Measurements from ENCODE around the gene OR56B1.

Gene OR56B1

DNA sequence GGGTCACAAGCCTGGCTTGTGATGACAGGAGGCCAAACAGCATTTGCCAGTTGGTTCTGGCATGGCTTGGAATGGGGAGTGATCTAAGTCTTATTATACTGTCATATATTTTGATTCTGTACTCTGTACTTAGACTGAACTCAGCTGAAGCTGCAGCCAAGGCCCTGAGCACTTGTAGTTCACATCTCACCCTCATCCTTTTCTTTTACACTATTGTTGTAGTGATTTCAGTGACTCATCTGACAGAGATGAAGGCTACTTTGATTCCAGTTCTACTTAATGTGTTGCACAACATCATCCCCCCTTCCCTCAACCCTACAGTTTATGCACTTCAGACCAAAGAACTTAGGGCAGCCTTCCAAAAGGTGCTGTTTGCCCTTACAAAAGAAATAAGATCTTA, 843 bp downstream of the OR56B1 start:
- no peak for DNase-seq

DNA sequence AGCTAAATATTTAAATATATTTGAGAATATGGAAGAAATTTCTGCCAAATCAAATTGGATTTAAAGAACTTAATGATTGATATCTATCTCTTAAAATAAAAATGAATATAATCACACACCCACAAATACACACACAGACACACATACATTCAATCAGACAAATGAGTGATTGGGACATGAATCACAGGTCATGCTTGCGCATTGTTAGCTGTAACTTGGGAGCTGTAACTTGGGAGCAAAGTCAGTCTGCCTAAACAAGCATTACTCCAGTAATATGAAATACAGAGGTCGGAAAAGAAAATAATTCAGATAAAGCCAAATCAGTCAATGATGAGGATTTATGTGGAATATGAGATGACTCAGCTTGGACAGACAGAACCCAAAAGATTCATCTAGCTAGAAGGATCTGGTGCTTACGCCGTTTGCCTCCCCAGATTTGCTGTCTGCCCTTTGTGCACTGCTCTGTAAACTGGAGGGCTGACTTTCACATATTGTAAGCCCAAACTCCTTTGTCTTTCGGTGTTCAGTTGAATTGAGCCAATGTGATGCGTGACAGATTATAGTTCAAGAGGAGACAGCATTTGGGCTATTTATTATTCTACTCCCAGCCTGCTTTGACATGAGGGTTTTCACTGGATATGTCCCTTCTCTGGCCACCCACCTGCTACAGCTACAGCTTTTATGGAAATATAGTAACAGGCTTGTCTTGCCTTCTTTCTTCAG, 1.6 kb downstream of the OR56B1 start:
- DNase-seq, result no peak

DNA sequence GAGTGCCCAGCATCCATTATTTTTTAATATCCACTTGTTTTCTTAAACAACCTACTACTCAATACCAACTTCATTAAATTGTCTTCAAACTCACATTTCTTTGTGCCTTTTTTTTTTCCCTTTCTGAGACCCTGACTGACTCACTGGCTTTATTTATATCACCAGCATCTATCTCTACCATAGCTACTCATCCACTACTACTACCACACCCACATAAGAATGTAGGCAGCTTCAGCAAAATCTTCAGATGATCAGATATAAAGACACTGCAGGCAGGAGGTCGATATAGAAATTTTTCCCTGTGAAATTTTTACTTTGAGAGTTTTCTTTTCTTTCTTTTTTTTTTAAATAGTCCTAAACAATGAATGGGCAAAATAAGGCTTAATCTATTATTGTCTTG, 2.2 kb downstream of the OR56B1 start:
- no peak for DNase-seq

DNA sequence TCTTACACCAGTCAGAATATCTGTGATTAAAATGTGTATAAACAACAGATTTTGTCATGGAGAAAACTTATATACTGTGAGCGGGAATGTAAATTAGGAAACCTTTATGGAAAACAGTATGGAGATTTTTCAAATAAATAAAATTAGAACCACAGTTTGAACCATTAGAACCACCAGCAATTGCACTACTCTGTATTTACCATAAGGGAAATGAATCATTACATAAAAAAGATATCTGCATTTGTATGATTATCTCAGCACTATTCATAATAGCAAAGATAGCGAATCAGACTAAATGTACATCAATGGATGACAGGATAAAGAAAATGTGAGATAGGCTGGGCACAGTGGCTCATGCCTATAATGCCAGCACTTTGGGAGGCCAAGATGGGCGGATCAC, 10.4 kb downstream of the OR56B1 start:
- no peak for DNase-seq

DNA sequence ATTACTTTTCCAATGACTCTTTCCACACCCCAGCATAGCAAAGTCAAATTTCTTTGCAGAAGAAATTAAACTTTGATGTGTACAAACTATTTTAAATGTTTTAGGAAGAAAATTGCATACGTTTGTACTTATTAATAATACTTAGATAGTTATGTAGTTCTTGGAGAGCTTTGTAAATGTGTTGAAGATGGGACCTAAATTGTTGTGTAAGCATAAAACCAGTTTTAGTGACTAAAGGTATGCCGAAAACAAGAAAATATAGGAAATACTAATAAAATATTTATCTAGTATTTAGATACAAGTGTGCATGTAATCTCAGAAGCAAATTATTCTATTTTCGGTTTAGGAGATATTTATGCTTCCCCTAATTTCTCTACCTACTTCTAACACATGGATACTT, 13.6 kb downstream of the OR56B1 start:
- DNase-seq, result no peak

DNA sequence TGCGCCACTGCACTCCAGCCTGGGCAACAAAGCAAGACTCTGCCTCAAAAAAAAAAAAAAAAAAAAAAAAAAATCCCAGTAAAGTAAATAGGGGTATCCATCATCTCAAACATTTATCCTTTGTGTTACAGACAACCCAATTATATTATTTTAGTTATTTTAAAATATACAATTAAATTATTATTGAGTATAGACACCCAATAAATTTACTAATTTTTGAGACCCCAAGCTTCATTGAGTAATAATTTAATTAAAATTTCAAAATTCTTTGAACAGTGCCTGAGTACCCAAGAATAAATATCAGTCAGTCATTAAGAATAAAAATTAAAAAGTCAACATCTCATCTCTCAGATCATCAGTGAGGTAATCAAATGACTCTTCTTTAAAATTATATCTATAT, 17.7 kb downstream of the OR56B1 start, which contains the start of gene OR52N4:
TSS of gene OR52N4 (plus strand) at position 301 of the 400 bp plus-strand sequence. CDS start 498 bp downstream, outside the sequence.
- DNase-seq, result no peak

DNA sequence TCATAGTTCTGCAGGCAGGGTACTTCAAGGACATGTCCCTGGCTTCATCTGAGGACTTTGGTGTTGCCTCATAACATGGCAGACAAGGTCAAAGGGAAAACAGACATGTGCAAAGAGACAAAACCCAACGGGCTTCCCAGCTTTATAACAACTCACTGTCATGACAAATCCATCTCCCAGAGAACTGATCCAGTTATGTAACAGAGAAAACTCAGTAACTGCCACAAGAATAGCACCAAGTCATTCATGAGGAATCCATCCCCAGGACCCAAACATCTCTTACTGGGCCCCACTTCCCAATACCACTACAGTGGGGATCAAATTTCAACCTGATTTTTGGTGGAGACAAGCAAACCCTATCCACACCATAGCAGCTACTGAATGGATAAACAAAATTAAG, 30.8 kb downstream of the OR56B1 start:
- DNase-seq, result no peak

DNA sequence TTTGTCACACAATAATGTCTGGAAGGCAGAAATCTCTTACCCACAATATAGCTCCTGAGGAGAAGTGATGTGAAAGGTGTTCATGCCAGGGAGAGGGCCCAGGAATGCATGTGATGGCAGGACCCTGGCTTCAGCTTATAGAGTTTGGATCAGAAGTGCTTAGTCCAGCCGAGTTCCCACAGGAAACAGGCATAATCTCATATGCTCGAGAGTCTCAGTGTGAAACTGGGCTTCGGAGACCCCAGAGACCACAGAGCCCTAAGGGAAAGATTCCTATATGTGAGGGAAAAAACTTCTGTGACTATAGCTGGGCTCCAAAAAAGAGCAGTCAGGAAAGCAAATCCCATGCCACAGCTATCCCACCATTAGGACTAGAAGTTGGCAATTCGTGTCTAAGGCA, 47.0 kb downstream of the OR56B1 start, which contains the start of gene OR52N5:
TSS of gene OR52N5 (minus strand) at position 101 of the 400 bp plus-strand sequence. CDS start 4,721 bp downstream, outside the sequence.
- DNase-seq, result no peak

All from NCI-H510A (cell line).